Measurements from ENCODE around the gene MAP2K4.

DNA sequence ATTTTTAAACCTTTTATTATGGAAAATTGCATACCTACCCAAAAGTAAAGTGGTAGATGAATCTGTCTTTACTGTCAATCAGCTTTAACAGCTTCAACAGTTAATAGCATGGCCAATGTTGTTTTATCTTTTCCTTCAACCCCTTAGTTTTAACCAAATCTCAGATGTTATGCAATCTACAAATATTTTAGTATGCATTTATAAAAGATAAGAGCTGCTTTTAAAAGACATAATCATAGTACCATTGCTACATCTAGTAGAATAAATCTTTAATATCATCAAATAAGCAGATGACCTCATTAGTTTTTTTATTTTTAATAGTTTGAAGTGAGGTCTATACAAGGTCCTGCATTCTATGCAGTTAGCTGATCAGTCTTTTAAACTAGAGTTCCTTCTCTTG, 37.9 kb downstream of the MAP2K4 start:
- TF ChIP-seq CTCF (IDR thresholded peaks at IDR 0.05) (no peak), POLR2AphosphoS5 (IDR thresholded peaks at IDR 0.05) (no peak), POLR2A (IDR thresholded peaks at IDR 0.05) (no peak), EP300 (IDR thresholded peaks at IDR 0.05) (no peak)

Measured in sigmoid colon (tissue), 4 donors.